CD4-positive, alpha-beta T cell treated with Interleukin-1 beta for 1 hour (primary cell): ENCODE results near the gene FUCA2.

Experiments
- DNase-seq, 2 donors: peaks; one replicate each; pipeline ENCODE4 v3.0.0-alpha.2; 2020 to 2022

The FUCA2 gene

GRCh38 chr6:143510991-143511891 is at the start of gene FUCA2:
Gene FUCA2, minus strand, starts transcription at chr6:143511720. Its CDS starts 86 bp downstream, at chr6:143511634.
- peak; percentile 65 to 70 for DNase-seq

- no peak for DNase-seq
Measured at GRCh38 chr6:143561105-143561704, 49.7 kb upstream of the FUCA2 start.

GRCh38 chr6:143559051-143559660 is 47.6 kb upstream of the FUCA2 start:
- no peak for DNase-seq

- DNase-seq: no peak
Measured at GRCh38 chr6:143556529-143556928, 45.0 kb upstream of the FUCA2 start.

GRCh38 chr6:143555582-143555981 is 44.1 kb upstream of the FUCA2 start:
- no peak for DNase-seq

GRCh38 chr6:143555071-143555492 is 43.6 kb upstream of the FUCA2 start:
- no peak for DNase-seq

GRCh38 chr6:143553337-143553736 is 41.8 kb upstream of the FUCA2 start:
- no peak for DNase-seq

GRCh38 chr6:143549949-143550268 is 38.4 kb upstream of the FUCA2 start:
- no peak for DNase-seq

- peak in 1 of 2 donors; percentile 29 for DNase-seq
Measured at GRCh38 chr6:143549221-143549948, 37.9 kb upstream of the FUCA2 start.

- no peak for DNase-seq
Measured at GRCh38 chr6:143546599-143546998, 35.1 kb upstream of the FUCA2 start.

GRCh38 chr6:143545976-143546547 is 34.5 kb upstream of the FUCA2 start:
- DNase-seq: peak in 1 of 2 donors; percentile 28

- DNase-seq: no peak
Measured at GRCh38 chr6:143545165-143545564, 33.6 kb upstream of the FUCA2 start.

- DNase-seq: peak in 1 of 2 donors; percentile 19
Measured at GRCh38 chr6:143544011-143544696, 32.6 kb upstream of the FUCA2 start.

GRCh38 chr6:143543435-143543834 is 31.9 kb upstream of the FUCA2 start:
- DNase-seq: no peak

- no peak for DNase-seq
Measured at GRCh38 chr6:143542888-143543287, 31.4 kb upstream of the FUCA2 start.

GRCh38 chr6:143540192-143540591 is 28.7 kb upstream of the FUCA2 start:
- DNase-seq: no peak

GRCh38 chr6:143539734-143540133 is 28.2 kb upstream of the FUCA2 start:
- no peak for DNase-seq

- DNase-seq: no peak
Measured at GRCh38 chr6:143539106-143539505, 27.6 kb upstream of the FUCA2 start.

GRCh38 chr6:143538374-143538773 is 26.9 kb upstream of the FUCA2 start:
- no peak for DNase-seq

GRCh38 chr6:143536866-143537691 is 25.6 kb upstream of the FUCA2 start:
- DNase-seq: peak; percentile 66 to 68

GRCh38 chr6:143536461-143536865 is 24.9 kb upstream of the FUCA2 start:
- peak; percentile 40 to 51 for DNase-seq
